ENCODE measurements around the gene NELFE.

NELFE gene

DNA sequence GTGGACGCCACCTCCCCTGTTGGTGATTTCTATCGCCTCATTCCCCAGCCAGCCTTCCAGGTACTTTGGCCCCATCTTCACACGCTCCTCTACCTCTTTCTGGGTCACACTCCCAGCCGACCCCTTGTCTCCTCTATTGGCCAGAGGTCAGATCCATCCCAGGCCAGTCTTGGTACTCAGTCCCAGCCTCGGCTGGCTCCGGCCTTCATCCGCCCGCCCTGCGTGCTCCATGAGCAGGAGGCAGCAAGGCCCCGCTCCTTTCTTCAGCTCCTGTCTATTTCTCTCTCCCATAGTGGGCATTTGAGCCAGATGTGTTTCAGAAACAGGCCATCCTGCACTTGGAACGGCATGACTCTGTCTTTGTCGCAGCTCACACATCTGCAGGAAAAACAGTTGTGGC lies 2.8 kb upstream of the NELFE start:
- DNase-seq (ENCODE audit: insufficient read length, low spot score): no peak

DNA sequence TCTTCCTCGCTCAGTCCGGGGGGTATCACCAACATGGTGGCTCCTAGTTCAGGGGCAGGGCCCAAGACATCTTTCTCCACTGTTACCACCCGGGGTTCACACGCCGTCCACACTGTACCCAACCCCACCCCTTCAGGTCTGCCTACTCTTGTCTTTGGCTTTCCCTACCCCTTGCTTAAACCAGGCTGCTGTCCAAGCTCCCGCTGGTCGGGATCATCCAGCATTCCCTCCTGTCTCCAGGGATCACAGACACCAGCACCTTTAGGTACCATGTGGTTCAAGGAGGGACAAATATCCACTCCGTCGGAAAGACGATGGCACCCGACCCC lies 395 bp downstream of the NELFE start:
- no peak for DNase-seq (ENCODE audit: insufficient read length, low spot score)
- no peak for FAIRE-seq
- no peak for TF ChIP-seq TAF1 (IDR thresholded peaks at IDR 0.05; ENCODE audit: low read depth, low read length)
- TF ChIP-seq POLR2A (IDR thresholded peaks at IDR 0.05; ENCODE audit: low read depth, low read length): no peak
- no peak for TF ChIP-seq SPI1 (IDR thresholded peaks at IDR 0.05; ENCODE audit: low read depth, low read length)
- TF ChIP-seq POU2F2 (IDR thresholded peaks at IDR 0.05; ENCODE audit: low read depth, low read length): no peak
- TF ChIP-seq PAX5 (IDR thresholded peaks at IDR 0.05; ENCODE audit: insufficient read depth, low read length, severe bottlenecking): no peak
- TF ChIP-seq POLR2AphosphoS5 (IDR thresholded peaks at IDR 0.05; ENCODE audit: low read depth, low read length): no peak

More for the DNA sequence above, 2.8 kb upstream of the NELFE start:
- no peak for FAIRE-seq
- TF ChIP-seq POU2F2 (IDR thresholded peaks at IDR 0.05; ENCODE audit: low read depth, low read length): no peak
- no peak for TF ChIP-seq PAX5 (IDR thresholded peaks at IDR 0.05; ENCODE audit: insufficient read depth, low read length, severe bottlenecking)
- no peak for TF ChIP-seq POLR2A (IDR thresholded peaks at IDR 0.05; ENCODE audit: low read depth, low read length)

GRCh38 chr6:31956796-31957195 lies 2.0 kb downstream of the NELFE start:
- FAIRE-seq (no peak), DNase-seq (ENCODE audit: insufficient read length, low spot score) (no peak)
- TF ChIP-seq POLR2AphosphoS5 (IDR thresholded peaks at IDR 0.05; ENCODE audit: low read depth, low read length): no peak
- TF ChIP-seq SPI1 (IDR thresholded peaks at IDR 0.05; ENCODE audit: low read depth, low read length): no peak
- TF ChIP-seq PAX5 (IDR thresholded peaks at IDR 0.05; ENCODE audit: insufficient read depth, low read length, severe bottlenecking): no peak
- TF ChIP-seq TAF1 (IDR thresholded peaks at IDR 0.05; ENCODE audit: low read depth, low read length): no peak

DNA sequence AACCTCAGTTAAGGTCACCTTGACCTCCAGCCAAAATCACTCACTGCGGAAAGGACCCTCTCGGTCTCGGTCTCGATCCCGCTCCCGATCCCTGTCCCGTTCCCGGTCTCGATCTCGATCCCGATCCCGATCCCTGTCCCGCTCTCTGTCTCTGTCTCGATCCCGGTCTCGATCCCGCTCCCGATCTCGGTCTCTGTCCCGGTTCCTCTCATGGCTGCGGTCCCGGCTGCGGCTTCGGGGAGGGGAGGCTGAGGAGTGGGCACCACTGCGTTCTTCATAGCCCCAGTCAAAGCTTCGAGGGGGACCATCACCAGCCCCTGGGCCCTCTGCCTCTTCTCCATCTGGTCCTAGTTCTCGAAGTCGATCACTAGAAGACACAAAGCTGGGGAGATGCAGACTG lies 4.3 kb downstream of the NELFE start:
- DNase-seq (ENCODE audit: insufficient read length, low spot score) (no peak), FAIRE-seq (no peak)
- TF ChIP-seq SPI1 (IDR thresholded peaks at IDR 0.05; ENCODE audit: low read depth, low read length): no peak

DNA sequence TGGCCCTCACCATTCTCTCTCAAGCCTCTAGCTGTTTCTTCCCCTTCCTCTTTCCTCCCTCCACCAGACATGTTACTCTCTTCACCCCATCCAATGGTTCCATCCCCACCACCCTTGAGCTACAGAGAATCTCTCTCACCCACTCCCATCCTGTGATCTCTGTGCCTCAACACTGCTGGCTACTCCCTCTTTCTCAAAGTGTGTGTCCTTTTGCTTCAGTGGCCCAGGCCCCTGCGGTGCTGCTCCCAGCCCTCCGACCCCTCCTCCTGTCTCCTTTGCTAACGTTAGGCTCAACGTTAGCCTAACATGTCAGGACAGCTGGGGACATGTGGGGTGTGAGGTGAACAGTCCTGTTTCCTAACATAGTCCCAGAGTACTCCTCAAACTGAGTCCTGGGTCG lies 5.9 kb downstream of the NELFE start:
- TF ChIP-seq POU2F2 (IDR thresholded peaks at IDR 0.05; ENCODE audit: low read depth, low read length) (no peak), TAF1 (IDR thresholded peaks at IDR 0.05; ENCODE audit: low read depth, low read length) (no peak), POLR2AphosphoS5 (IDR thresholded peaks at IDR 0.05; ENCODE audit: low read depth, low read length) (no peak), PAX5 (IDR thresholded peaks at IDR 0.05; ENCODE audit: insufficient read depth, low read length, severe bottlenecking) (no peak), SPI1 (IDR thresholded peaks at IDR 0.05; ENCODE audit: low read depth, low read length) (no peak), POLR2A (IDR thresholded peaks at IDR 0.05; ENCODE audit: low read depth, low read length) (no peak)
- FAIRE-seq (no peak), DNase-seq (ENCODE audit: insufficient read length, low spot score) (no peak)

DNA sequence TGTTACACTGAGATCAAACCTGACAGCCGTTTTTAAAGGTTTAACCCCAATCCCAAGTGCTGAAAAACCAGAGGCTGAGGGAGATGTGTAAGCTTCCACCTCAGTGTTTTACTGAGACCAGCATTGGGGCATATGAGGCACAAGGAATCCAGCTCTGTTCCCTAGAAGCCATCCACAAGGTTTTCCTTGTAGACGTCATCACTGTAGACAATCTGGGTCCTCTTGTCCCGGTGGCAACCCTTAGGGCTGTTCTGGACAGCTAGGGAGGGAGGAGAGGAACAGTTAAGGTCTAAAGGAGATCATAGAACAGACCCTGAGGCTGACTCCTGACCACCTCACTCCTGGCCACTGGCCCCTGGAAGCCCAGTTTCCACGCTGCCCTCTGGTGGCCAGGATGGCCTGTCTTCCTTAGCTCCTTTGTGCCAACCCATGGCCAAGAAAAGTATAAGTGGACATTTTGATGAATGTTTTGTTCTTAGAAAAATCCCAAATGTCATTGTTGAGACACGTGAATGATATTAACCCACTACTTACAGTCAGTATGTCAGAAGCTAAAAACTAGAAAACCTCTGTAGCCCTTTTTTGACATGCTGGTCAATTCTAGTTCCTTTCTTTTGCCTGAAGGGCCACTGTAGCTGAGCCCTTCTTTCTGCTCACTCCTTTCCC lies 6.5 kb downstream of the NELFE start:
- FAIRE-seq: no peak
- no peak for DNase-seq (ENCODE audit: insufficient read length, low spot score)
- TF ChIP-seq SPI1 (IDR thresholded peaks at IDR 0.05; ENCODE audit: low read depth, low read length) (no peak), POU2F2 (IDR thresholded peaks at IDR 0.05; ENCODE audit: low read depth, low read length) (no peak), POLR2AphosphoS5 (IDR thresholded peaks at IDR 0.05; ENCODE audit: low read depth, low read length) (no peak), POLR2A (IDR thresholded peaks at IDR 0.05; ENCODE audit: low read depth, low read length) (no peak), TAF1 (IDR thresholded peaks at IDR 0.05; ENCODE audit: low read depth, low read length) (no peak), PAX5 (IDR thresholded peaks at IDR 0.05; ENCODE audit: insufficient read depth, low read length, severe bottlenecking) (no peak)

- FAIRE-seq (no peak), DNase-seq (ENCODE audit: insufficient read length, low spot score) (no peak)
- TF ChIP-seq POU2F2 (IDR thresholded peaks at IDR 0.05; ENCODE audit: low read depth, low read length) (no peak), POLR2A (IDR thresholded peaks at IDR 0.05; ENCODE audit: low read depth, low read length) (no peak), POLR2AphosphoS5 (IDR thresholded peaks at IDR 0.05; ENCODE audit: low read depth, low read length) (no peak), PAX5 (IDR thresholded peaks at IDR 0.05; ENCODE audit: insufficient read depth, low read length, severe bottlenecking) (no peak), TAF1 (IDR thresholded peaks at IDR 0.05; ENCODE audit: low read depth, low read length) (no peak), SPI1 (IDR thresholded peaks at IDR 0.05; ENCODE audit: low read depth, low read length) (no peak)
Observed at GRCh38 chr6:31949926-31950548, 8.7 kb downstream of the NELFE start.

- TF ChIP-seq SPI1 (IDR thresholded peaks at IDR 0.05; ENCODE audit: low read depth, low read length) (no peak), POU2F2 (IDR thresholded peaks at IDR 0.05; ENCODE audit: low read depth, low read length) (no peak), POLR2AphosphoS5 (IDR thresholded peaks at IDR 0.05; ENCODE audit: low read depth, low read length) (no peak), PAX5 (IDR thresholded peaks at IDR 0.05; ENCODE audit: insufficient read depth, low read length, severe bottlenecking) (no peak), POLR2A (IDR thresholded peaks at IDR 0.05; ENCODE audit: low read depth, low read length) (no peak), TAF1 (IDR thresholded peaks at IDR 0.05; ENCODE audit: low read depth, low read length) (no peak)
- FAIRE-seq: no peak
- no peak for DNase-seq (ENCODE audit: insufficient read length, low spot score)
Observed at GRCh38 chr6:31948753-31949413, 9.9 kb downstream of the NELFE start.

DNA sequence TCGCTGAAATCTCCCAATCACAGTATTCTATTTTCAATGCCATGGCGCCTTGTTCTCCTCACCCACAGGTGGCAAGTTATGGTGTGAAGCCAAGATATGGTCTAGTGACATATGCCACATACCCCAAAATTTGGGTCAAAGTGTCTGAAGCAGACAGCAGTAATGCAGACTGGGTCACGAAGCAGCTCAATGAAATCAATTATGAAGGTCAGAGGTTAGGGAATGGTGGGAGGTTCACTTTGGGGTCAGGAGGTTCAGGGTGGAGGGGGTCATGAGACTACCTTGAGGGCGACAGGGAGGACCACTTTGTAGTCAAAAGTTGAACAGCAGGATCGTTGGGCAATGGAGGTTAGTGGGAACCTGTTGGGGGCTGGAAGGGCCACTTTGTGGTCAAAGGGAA lies 10.5 kb downstream of the NELFE start:
- no peak for TF ChIP-seq POLR2AphosphoS5 (IDR thresholded peaks at IDR 0.05; ENCODE audit: low read depth, low read length)
- TF ChIP-seq TAF1 (IDR thresholded peaks at IDR 0.05; ENCODE audit: low read depth, low read length): no peak
- TF ChIP-seq PAX5 (IDR thresholded peaks at IDR 0.05; ENCODE audit: insufficient read depth, low read length, severe bottlenecking): no peak
- no peak for TF ChIP-seq POU2F2 (IDR thresholded peaks at IDR 0.05; ENCODE audit: low read depth, low read length)
- no peak for TF ChIP-seq POLR2A (IDR thresholded peaks at IDR 0.05; ENCODE audit: low read depth, low read length)
- no peak for TF ChIP-seq SPI1 (IDR thresholded peaks at IDR 0.05; ENCODE audit: low read depth, low read length)
- FAIRE-seq (no peak), DNase-seq (ENCODE audit: insufficient read length, low spot score) (no peak)

DNA sequence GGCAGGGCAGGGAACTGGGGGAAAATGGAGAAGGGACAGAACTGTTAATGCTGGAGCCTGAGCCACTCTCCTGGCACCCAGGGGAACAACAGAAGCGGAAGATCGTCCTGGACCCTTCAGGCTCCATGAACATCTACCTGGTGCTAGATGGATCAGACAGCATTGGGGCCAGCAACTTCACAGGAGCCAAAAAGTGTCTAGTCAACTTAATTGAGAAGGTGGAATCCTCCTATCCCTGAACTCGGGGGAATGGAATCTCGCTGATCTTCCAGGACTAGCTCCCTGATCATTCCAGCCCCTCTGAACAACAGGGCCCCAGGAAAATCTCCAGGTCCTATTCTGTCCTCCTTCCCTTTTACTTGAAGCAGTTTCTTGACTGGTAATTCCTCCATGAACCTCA lies 10.9 kb downstream of the NELFE start:
- TF ChIP-seq SPI1 (IDR thresholded peaks at IDR 0.05; ENCODE audit: low read depth, low read length): no peak
- TF ChIP-seq POLR2AphosphoS5 (IDR thresholded peaks at IDR 0.05; ENCODE audit: low read depth, low read length): no peak
- FAIRE-seq (no peak), DNase-seq (ENCODE audit: insufficient read length, low spot score) (no peak)

Data from GM12891 (cell line).